HG02852 (cell line): Measurements from ENCODE around the gene IL1RAP.
A peak's percentile ranks its signal among the peaks of the same experiment; 100 is the strongest.

ENCODE experiments used
- ATAC-seq: cut with Tn5 transposase; IDR thresholded peaks from one replicate; pipeline ENCODE4 v1.9.1; 2021; ENCODE audit warnings: mild to moderate bottlenecking, moderate library complexity; ENCODE audit not compliant: unreplicated experiment

IL1RAP gene

DNA sequence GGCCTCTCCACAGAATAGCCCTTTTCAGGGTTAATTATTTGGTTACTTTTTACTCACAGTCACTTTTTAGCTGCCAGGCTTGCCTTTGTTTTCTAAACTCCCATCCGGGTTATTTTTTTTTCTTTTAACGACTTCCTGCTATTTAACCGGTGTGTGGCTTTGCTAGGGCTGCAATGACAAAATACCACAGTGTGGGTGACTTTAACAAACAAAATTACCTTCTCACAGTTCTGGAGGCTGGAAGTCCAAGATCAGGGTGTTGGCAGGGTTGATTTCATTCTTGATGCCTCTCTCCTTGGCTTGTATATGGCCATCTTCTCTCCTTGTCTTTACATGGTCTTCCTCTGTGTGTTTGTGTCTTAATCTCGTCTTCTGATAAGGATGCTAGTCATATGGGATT, 91.5 kb downstream of the IL1RAP start:
- no peak for ATAC-seq

DNA sequence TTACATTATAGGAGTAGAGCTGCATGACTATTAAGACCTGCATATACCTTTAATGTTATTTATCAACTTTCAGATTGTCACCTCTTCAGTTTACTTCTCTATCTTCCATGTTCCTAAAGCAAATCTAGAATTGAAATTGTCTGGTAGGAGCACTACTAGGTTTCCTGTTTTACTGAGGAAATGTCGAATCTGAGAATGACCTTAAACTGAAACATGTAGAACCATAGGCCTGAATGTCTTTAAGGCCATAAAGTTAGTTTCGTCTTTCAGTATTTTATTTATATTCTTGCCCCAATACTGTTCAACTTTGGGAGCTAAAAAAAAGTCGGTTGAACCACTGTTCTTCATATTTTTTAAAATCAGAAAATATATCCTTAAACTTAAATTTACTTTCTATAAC, 92.7 kb downstream of the IL1RAP start:
- no peak for ATAC-seq

DNA sequence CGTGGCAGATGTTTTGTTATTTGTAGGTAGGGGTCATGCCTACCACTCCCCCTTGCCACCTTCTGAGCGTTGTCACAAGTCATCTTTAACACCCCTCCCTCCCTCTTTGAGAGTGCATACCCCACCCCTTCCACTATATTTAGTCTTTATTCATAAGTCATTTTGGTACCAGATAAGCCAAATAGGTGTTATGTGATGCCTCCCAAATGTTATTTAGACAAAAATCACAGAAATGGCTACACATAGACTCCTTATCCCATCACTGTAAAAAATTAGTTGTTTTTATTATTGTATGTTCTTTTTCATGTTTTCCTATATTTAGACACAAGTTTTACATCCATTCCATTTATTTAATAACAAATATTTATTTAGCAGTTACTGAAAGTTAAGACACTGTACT, 93.1 kb downstream of the IL1RAP start:
- ATAC-seq, result no peak

DNA sequence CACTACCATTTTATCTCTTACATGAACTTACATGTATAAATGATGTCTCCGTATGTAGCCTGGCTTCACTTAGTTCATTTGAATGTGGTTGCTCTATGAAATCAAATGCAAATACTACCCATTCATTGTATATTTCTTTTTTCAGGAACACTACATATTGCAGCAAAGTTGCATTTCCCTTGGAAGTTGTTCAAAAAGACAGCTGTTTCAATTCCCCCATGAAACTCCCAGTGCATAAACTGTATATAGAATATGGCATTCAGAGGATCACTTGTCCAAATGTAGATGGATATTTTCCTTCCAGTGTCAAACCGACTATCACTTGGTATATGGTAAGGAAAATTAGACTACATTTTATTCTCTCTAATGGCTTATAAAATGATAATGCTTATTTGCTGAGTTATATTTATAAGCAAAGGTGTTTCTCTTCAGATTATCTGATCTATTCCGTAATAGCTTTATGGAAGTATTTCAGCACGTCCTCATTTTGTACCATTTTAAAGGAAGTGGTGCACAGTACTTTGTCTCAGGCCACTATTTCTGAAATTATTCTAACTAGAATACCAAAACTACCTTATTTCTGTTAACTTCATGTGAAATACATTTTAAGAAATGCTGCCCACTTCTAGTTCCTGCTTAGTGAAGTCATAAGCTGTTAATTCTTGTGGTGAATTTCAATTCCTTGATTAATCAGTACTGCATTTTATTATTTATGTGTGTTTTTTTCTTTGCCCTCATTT, 95.1 kb downstream of the IL1RAP start:
- no peak for ATAC-seq

DNA sequence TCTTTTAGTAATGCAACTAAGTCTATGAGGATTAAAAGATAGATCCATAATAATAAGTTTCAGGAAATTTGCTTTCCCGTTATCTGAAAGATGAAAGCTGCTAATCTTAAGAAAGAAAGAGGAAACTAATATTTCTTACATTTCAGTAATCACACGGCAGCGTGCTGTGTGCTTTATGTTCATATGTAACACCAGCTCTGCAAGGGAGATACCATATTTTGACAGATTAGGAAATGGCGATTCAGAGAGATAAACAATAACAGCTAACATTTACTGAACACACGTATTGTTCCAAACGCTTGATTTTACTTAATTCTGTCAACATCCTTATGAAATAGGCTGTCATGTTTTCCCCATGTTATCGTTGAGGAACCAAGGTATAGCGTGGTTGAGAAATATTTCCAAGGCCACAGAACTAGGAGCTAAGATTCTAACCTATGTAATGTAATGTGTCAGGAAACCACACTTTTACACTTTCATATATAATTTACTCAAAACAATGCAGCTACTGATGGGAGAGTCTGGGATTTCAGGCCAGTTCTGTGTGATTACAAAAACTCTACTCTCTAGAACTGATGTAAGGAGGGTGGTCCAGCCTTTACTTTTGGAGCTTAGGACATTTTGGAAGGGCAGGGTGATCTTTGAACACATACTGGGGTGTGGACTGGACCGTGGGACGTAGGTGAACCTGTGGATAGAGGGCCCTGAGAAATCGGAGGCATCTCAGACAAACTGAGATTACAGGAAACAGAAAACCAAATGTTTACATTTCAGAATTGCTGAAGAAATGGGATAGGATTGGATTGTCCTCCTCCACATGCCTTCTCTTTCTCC, 100.6 kb downstream of the IL1RAP start:
- no peak for ATAC-seq

DNA sequence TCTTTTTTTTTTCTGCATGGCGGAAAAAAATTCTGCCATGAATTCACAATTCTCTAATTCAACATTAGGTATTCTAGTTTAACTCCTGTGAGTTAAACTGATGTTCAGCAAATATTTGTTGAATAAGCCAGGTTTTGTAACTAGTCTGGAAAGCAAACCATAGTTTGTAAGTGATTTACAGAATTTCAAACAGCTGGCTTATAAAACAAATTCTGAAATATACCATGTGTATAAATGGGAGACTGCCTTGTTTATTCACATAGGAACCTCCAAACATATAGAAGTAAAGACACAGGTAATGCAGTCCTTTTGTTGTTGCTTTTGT, 101.1 kb downstream of the IL1RAP start:
- ATAC-seq, result no peak

DNA sequence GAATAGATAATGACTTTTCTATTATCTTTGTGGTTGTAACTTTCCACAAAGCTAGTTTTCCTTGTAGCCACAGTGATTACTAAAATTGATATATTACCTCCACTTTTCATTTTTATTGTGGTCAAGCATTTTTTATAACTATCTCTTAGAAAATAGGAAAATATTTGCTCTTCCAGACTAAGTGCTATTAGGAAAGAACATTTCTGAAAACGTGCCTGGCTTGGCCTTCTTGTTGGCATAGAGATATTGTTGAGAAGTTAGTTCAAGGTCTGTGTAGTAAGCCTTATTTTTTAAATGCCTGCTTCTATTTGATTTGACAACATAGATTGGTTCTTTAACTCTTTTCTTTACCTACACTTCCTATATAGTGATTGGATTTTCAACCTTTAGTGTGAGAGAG, 101.7 kb downstream of the IL1RAP start:
- ATAC-seq, result no peak

DNA sequence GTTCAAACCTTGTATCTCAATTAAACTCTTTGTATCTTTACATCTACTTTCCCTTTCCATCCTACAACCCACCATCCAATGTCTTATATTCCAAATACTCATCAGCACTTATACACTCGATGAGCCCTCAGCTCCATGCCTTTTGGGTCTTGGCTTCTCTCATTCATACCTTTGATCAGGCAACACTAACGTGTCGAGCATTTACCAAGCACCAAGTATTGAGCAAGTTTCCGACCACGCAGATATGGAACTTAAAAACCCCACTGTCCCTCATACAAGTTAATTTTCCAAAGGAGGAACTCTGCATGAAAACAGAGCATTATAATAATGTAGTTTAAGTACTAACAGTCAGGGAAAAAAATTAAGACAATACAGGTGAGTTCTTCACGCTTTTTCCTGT, 102.8 kb downstream of the IL1RAP start:
- ATAC-seq, result no peak

DNA sequence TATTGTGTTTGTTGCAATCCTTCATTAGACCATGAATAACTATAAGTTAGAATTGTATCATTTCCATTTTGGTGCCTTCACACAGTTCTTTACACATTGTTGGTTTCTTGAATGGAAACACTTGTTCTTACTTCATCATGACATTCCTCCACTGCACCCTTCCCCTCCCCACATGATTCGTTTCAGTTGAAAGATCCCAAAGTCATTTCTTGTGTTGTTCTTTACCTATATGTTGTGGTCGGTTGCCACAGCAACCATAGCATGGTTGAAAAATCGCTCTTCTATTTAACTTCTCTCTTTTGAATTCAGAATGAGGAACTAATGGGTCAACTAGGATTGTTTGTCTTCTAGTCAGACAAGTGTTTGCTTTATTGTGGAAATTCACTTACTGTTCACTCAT, 103.3 kb downstream of the IL1RAP start:
- peak; percentile 72 for ATAC-seq

DNA sequence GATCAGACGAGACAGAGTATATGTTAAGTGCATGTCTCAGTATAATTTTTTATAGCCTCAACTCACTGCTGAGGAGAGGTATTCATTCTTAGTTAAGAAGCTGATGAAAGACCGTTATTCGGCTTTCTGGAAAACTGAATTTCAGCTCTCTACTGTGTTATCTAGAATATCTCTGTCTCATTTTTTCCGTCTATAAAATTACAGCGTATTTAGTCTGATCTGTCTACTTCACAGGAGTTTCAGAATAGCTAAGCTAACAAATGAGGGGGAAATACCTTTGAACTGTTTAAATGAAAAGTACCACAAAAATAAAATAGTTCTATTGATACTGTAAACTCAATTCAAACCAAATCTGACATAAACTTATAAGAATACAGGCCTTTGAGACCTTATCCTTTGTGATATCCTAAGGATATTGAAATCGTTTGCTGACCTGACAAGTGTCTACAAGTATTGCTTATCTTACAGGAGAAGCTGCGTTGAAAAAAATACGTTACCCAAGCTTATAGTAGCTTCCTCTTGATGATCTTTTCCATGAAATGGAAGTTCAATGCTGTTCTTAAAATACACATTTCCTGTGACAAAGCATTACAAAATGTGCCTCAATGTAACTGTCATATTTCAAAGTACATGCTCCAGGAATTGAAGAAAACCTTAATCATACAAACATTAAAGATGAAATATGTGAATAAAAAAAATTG, 104.6 kb downstream of the IL1RAP start:
- ATAC-seq, result no peak

DNA sequence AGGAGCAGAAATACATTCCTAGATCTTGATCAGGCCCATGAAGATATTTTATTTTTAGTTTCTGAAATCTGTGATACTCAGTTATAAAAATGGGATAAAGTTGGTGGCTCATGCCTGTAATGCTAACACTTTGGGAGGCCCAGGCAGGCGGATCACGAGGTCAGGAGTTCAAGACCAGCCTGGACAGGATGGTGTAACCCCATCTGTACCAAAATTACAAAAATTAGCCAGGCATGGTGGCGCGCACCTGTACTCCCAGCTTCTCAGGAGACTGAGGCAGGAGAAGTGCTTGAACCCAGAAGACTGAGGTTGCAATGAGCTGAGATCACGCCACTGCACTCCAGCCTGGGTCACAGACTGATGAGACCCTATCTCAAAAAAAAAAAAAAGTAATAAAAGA, 105.5 kb downstream of the IL1RAP start:
- no peak for ATAC-seq

DNA sequence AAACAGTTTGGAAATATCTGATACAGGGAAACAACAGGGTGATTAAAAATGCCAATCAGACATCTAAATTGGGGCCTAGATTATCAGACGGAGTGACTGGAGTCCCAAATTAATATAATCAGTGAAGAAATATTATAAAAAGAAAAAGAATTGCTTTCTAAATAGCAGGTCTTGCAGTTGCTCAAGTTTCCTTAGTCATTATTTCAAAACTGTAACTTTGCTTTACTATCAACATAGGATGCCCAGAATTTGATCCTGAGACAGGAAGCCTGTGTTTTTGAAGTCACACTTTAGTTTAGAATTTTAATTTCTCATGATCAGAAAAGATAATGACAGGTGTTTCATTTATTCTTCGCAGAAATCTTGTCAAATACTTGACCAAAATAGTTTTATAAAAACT, 105.9 kb downstream of the IL1RAP start:
- ATAC-seq, result no peak

DNA sequence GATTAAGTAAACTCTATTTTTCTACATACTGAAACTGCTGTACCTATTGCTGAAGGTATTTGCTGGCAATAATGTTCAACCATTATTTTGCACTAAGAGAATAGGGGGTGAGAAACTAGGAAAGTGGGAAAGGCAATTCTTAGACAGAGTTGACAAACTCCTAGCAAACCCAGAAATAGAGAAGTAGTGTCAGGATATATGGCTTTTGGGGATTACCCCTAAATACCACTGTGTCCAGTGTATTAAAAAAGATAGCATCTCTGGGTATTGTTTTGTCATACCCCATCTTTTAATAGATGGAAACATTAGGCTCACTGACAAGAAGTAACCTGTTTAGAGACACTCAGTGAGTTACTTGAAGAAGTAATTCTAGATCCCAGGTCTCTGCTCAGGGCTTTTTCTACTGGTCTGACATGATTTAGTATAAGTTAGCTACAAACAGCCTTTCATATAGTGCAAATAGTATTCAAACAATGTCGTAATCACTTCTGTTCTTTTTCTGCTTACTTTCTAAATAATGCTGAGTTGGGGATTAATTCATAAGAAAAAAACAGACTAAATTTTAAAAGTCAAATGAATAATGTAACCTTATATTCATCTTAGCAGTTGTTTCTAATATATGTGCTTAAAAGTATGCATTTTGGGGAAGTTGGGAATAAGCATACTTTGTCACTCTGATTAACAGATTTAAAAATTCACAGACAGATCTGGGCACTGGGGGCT, 107.2 kb downstream of the IL1RAP start:
- no peak for ATAC-seq

DNA sequence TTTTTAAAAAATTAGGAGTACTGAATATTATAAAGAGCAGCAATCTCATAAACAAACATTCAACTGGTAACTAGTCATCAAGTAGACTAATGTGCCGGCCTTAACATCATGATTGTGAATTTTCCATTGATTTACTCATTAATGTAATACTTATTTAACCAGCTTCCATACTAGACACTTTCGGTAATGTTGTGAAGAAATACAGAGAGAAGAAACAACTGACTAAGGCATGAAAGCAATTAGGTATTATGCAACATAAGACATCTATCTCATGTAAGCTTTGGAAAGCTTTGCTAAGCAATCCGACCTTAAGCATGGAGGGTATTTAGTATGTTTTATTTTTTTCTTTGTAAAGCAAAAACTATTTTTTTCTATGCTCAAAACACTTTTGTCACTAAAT, 108.0 kb downstream of the IL1RAP start:
- ATAC-seq, result no peak

DNA sequence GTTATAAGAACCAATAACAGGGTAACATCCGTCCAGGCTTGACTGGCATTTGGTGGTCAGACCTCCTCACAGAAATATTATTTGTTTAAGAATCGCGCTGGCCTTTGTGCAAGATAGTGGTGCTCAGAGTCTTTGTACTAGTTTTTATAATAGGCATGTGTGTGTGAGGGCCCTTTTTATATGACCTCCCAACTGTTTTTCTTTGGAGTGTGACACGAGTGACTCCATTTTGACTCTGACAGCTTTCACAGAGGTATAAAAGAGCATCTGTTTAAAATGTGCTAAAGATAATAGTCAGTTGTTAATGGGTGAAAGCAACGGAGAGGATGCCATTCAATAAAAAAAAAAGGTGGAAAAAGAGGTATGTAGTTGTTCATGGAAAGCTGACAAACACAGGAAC, 110.4 kb downstream of the IL1RAP start:
- no peak for ATAC-seq

DNA sequence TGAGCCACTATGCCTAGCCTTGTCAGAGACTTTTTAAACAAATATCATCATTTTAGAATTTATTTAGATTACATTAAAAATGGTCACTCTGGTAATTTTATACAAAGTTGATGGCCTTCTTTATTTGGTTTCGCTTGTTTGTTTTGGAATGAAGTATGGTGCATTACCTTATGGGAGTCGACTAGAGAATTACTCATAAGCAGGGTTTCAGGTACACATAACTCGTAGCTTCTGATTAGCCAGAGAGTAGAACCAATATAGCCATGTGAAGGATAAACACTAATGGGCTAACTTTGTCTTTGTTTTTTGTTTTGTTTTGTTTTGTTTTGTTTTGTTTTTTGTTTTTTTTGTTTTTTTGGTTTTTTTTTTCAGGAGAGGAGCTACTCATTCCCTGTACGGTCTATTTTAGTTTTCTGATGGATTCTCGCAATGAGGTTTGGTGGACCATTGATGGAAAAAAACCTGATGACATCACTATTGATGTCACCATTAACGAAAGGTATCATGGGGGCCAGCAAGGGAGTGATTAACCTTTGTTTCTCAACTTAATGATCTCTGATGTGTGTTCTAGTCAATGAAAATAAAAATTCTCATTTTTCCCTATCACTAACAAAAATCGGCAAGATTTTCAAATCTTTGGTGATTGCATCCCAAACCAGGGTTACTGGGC, 113.2 kb downstream of the IL1RAP start:
- ATAC-seq, result no peak

DNA sequence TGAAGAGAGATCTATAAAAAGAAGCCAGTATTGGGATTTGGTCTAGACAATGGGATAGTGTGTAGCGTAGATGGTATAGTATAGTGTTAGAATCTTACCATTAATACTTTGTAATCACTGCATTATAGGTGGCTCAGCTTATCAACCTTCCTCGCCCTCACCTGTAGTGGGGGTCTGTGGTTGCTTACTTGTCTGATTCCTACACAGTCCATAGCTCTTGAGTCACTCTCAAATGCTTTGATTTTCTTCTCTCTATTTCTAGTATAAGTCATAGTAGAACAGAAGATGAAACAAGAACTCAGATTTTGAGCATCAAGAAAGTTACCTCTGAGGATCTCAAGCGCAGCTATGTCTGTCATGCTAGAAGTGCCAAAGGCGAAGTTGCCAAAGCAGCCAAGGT, 115.2 kb downstream of the IL1RAP start:
- no peak for ATAC-seq

DNA sequence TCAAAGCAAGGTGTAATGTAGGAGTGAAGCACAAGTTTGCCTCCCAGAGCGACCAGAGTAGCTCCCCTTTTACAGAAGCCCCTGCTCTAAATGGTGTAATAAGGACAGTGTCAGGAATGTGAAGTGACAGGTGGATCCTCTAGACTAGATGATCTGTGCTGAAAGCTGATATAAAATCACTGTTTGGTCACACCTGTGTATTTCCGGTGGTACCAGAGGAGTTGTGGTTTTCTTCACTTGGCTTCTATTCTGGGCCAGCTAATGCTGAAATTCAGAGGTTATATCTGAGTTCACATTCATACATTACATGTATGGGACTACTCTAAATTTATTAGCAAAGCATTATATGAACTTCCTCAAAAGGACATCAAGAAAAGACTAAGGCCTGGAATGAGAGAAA, 117.4 kb downstream of the IL1RAP start:
- no peak for ATAC-seq

DNA sequence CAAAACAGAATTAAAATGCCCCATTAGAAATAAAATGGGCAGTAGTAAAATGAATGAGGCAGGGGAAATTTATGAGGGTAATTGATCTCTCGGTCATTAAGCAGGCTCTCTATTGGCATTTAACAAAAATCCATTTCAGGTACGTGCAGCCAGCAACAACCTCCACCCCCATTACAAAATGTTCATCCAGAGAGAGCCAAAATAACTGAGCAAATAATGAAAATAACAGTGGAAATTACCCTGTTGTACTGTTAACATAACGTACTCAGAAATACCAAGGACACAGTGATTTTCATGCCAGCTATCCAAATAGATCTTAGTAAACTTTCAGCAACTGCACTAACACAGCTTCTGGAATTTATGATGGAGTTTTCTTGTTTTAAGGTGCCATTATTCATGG, 127.7 kb downstream of the IL1RAP start:
- ATAC-seq, result no peak

DNA sequence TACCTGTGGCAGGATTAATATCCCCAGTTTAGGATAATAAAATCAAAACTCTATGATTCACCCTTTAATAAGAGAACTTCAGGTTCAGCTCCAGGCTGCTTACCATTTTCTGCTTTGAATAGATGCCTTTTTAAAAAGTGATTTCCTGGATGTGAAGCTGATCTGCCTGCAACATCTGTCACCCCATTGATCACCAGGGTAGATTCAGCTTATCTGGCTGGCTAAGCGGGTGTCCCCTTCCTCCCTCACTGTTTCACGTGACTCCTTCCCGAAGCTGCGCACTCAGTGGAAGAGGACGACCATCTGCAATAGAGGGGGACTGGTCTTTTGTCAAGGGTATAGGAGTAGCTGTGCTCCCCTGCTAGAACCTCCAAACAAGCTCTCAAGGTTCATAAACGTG, 128.1 kb downstream of the IL1RAP start:
- no peak for ATAC-seq

DNA sequence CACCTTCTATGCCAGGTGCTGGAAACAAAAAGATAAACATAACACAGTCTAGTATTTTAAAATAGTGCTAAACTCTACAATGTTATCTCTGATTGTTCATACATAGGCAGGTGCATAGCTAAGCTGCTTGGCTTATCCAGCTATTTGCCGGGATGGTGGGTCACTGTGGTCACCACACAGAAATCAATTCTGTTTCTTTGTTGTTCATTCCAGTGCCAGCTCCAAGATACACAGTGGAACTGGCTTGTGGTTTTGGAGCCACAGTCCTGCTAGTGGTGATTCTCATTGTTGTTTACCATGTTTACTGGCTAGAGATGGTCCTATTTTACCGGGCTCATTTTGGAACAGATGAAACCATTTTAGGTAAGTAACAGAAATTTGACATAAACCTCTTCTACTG, 130.2 kb downstream of the IL1RAP start:
- no peak for ATAC-seq
